Neuron (in vitro differentiated cells): ENCODE results near the gene SYVN1.

ENCODE experiments used
- H2AFZ ChIP-seq: one replicate; pipeline ENCODE4 v1.6.1; 2013; ENCODE audit warnings: low read depth, mild to moderate bottlenecking, inconsistent platforms, low read length, moderate library complexity
- H3K27me3 ChIP-seq: one replicate; pipeline ENCODE4 v1.6.1; 2013; ENCODE audit warnings: low read length; ENCODE audit not compliant: insufficient read depth
- H3K36me3 ChIP-seq: one replicate; pipeline ENCODE4 v1.6.1; 2013; ENCODE audit warnings: low read length; ENCODE audit not compliant: insufficient read depth
- H3K4me1 ChIP-seq: one replicate; pipeline ENCODE4 v1.6.1; 2013; ENCODE audit warnings: low read length; ENCODE audit not compliant: insufficient read depth
- H3K4me3 ChIP-seq: 2 replicates; pipeline ENCODE4 v1.5.1; 2013; ENCODE audit warnings: mild to moderate bottlenecking, low read length, moderate library complexity
- H3K9me3 ChIP-seq: one replicate; pipeline ENCODE4 v1.6.1; 2013; ENCODE audit warnings: low read length

Gene SYVN1

GRCh38 chr11:65118097-65118837 lies 16.1 kb downstream of the SYVN1 start:
- peak overlapping the region; percentile 7 for H3K4me3 ChIP-seq
- peaks cover 40% of the 10 kb centered on the region for H3K4me1 ChIP-seq
- H2AFZ ChIP-seq: no peak overlapping the region
- no peaks in the 10 kb centered on the region for H3K27me3 ChIP-seq
- H3K9me3 ChIP-seq: no peaks in the 10 kb centered on the region
- H3K36me3 ChIP-seq: peaks cover 48% of the 10 kb centered on the region

DNA sequence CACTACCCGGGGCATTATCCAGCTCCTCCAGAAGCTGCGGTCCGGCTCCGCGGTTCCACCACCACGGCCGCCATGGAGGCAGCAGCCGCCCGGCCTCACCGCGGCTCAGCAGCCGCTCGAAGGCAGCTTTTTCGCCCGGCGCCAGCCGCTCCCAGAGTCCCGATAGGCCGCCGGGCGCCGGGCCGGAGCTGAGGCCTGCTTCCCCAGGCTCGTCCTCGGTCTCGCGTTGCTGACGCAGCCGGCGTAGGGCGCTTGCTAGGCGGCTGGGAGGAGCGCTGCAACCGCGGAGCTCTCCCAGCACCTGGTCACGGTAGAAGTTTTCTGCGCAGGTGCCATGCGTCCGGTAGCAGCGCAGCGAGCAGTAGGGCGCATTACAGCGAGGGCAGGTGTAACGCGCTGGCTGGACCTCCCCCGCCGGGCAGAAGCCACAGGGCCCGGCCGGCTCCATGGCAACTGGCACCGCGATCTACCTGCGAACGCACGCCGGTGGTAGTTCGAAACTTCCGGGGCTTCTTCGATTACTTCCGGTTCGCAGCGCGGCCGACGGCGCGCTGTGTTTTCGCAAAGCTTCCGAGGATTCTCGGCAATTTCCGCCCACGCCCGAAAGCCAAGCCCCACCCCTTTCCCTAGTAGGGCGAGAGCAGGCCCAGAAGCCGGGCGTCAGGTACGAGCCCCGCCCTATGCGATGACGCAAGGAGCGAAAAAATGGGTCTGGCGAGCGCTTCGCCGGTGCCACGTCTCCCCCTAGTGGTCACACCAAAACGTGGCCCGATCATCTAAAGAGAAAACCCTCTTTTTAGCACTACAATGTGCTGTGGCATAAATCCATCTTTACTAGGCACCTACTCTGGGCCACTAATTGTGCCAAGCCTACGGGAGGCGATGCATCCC lies 16.9 kb downstream of the SYVN1 start, which contains the start of gene ZNHIT2:
Gene ZNHIT2, minus strand, starts transcription at position 496 of the 891 bp plus-strand sequence. Its CDS starts 48 bp downstream, at position 448.
- Histone ChIP-seq H3K27me3 (no peaks in the 10 kb centered on the region), H3K36me3 (peaks cover 48% of the 10 kb centered on the region), H3K9me3 (no peaks in the 10 kb centered on the region), H3K4me3 (peak within 1 kb of the TSS; percentile 73), H2AFZ (no peak within 1 kb of the TSS), H3K4me1 (peaks cover 41% of the 10 kb centered on the region)

DNA sequence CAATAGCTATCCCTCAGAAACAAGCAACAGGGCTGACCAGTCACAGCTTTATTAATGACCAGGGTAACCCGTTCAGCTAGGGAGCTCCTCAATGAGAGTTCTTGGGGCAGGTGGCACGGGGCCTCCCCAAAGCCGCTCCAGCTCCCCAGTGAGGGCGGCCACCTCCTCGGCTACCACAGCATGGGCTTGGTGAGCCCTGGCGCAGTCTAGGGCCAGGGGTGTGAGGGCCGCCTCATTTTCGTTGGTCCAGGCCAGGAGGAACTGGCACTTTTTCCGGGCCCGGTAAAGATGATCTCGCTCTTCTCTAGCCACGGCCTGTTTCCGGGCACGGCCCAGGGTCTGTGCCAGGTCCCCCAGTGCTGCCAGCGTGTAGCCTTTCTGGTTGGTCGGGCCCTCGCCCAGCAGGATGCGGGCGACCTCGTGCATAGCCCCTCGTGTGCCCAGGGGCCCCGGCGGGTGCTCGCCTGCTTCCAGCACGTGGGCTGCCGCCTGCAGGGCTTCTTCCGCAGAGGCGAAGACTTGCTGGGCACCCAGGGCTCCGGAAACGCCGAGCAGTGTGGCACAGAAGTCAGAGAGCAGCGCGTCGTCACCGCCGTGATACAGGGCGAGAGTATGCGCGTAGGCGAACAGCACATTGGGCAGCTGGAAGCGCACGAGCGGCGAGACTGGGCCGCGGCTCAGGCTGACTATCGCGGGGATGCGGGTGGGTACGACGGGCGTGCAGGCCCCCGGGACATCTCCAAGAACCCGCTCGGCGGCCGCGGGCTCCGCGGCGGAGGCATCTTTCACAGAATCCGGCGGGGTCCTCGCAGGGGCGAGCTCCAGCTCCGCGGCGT lies 17.7 kb downstream of the SYVN1 start:
- no peaks in the 10 kb centered on the region for H3K27me3 ChIP-seq
- no peak overlapping the region for H2AFZ ChIP-seq
- peaks cover 48% of the 10 kb centered on the region for H3K36me3 ChIP-seq
- peak overlapping the region; percentile 73 for H3K4me3 ChIP-seq
- H3K9me3 ChIP-seq: no peaks in the 10 kb centered on the region
- peaks cover 43% of the 10 kb centered on the region for H3K4me1 ChIP-seq

DNA sequence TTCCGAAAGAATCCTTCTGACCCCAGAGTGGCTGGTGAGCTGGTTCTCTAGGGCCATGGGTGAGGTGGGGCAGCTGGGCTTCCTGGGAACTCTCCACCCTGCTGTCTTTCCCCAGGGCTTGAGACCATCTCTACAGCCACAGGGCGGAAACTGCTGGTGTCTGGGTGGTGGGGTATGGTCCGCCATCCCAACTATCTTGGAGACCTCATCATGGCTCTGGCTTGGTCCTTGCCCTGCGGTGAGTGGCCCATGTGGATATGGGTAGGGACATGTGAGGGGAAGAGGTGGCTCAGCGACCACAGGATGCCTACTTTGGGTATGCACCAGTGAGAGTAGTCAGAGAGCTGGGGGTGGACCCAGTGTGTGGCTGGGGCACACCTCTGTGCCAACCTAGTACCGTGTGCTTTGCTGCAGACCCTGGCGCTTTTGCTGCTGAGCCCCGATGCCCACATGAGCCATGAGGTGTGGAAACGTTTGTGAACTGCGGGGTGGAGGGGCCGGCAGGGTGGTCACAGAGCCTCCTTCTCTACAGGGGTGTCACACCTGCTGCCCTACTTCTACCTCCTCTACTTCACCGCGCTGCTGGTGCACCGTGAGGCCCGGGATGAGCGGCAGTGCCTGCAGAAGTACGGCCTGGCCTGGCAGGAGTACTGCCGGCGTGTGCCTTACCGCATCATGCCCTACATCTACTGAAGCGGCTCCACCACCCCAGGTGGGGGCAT lies 18.8 kb downstream of the SYVN1 start:
- Histone ChIP-seq H3K36me3 (peaks cover 43% of the 10 kb centered on the region), H2AFZ (no peak overlapping the region), H3K9me3 (no peaks in the 10 kb centered on the region), H3K27me3 (no peaks in the 10 kb centered on the region), H3K4me3 (no peak overlapping the region), H3K4me1 (peaks cover 45% of the 10 kb centered on the region)

DNA sequence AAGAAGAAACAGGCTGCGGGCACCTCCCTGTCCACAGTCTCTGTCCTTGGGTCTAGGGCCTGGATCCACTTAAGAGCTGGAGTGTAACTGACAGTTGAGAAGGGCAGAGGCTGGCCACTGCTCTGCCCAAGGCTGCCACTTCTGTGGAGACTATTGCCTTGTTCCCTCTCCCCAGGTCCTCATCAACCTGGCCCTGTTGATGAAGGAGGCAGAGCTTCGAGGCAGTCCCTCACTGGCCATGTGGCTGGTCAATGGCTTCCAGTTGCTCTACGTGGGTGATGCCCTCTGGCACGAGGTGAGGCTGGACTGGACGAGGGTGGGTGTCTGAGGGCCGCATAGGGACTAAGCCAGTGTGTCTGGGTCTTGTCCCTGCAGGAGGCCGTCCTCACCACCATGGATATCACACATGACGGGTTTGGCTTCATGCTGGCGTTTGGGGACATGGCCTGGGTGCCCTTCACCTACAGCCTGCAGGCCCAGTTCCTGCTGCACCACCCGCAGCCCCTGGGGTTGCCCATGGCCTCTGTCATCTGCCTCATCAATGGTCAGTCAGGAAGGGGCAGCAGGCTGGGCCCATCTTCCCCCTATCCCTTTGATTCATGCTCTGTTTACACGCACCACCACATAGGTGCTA lies 19.7 kb downstream of the SYVN1 start:
- Histone ChIP-seq H3K36me3 (peaks cover 35% of the 10 kb centered on the region), H3K27me3 (no peaks in the 10 kb centered on the region), H2AFZ (no peak overlapping the region), H3K9me3 (no peaks in the 10 kb centered on the region), H3K4me3 (no peak overlapping the region), H3K4me1 (peaks cover 47% of the 10 kb centered on the region)

GRCh38 chr11:65113839-65114238 lies 20.5 kb downstream of the SYVN1 start:
- Histone ChIP-seq H3K9me3 (no peaks in the 10 kb centered on the region), H2AFZ (no peak overlapping the region), H3K27me3 (no peaks in the 10 kb centered on the region), H3K4me1 (peaks cover 47% of the 10 kb centered on the region), H3K4me3 (no peak overlapping the region), H3K36me3 (peaks cover 33% of the 10 kb centered on the region)

- Histone ChIP-seq H3K27me3 (no peaks in the 10 kb centered on the region), H3K4me3 (peak overlapping the region; percentile 95), H2AFZ (no peak overlapping the region), H3K9me3 (no peaks in the 10 kb centered on the region), H3K36me3 (peaks cover 32% of the 10 kb centered on the region), H3K4me1 (peaks cover 47% of the 10 kb centered on the region)
Observed at GRCh38 chr11:65113361-65113756, 21.0 kb downstream of the SYVN1 start.

DNA sequence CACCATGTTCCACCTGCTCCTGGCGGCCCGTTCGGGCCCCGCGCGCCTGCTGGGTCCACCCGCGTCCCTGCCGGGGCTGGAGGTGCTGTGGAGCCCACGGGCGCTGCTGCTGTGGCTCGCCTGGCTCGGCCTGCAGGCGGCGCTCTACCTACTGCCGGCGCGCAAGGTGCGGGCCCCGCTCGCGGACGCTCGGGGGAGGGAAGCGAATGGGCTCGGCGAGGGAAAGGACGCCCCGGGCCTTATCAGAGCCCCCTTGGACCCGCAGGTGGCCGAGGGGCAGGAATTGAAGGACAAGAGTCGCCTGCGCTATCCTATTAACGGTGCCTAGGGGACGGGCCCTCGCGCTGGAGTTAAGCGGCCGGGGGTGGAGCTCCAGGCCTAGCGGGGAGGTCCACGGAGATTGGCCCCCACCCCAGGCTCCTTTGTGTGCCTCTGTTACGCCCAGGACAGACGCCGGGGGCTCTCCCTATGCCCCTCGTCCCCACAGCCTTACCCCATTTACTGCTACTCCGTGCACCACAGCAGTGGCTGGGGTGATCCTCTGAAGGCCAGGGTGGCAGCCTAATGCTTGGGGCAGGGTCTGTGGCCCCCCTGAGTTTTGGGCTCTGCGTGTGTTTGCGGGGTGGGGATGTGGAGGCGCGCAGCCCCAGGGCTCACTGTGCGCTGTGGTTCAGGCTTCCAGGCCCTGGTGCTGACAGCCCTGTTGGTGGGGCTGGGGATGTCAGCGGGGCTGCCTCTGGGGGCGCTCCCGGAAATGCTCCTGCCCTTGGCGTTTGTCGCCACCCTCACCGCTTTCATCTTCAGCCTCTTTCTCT lies 21.6 kb downstream of the SYVN1 start:
- no peaks in the 10 kb centered on the region for H3K9me3 ChIP-seq
- H3K27me3 ChIP-seq: no peaks in the 10 kb centered on the region
- H2AFZ ChIP-seq: no peak overlapping the region
- peak overlapping the region; percentile 95 for H3K4me3 ChIP-seq
- H3K36me3 ChIP-seq: peaks cover 31% of the 10 kb centered on the region
- H3K4me1 ChIP-seq: peaks cover 47% of the 10 kb centered on the region

DNA sequence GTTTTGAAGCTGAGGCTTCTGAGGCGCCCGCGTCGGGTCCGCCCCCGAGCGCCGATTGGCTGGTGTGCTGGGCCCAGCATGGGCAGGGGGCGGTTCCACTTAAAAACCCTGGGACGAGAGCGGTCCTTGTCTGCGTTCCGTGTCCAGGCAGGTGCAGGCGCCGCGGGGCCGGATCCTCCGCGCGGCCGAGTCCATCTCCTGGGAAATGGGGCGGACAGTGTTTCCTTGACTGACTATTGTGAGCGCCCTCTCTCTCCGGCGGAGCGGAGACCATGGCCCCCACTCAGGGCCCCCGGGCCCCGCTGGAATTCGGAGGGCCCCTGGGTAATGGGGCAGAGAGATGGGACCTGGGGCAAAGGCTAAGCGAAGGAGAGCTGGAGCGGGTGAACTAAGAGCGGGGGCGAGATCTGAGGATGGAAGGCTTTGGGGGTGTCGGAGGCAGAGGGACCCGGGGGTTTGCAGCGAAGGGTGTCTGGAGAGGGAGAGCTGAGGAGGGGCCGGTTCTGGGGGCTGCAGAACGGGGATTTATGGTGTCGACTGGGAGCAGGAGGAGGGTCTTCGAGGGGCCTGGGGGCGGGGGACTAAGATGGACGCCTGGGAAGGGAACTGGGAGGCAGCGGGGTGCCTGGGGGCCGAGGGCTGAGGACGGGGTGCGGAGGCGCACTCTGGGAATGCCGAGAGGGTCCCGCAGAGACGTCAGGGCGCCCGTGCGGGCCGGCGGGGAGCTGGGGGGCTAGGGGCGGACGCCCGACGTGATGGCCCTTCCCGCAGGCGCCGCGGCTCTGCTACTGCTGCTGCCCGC lies 22.4 kb downstream of the SYVN1 start, which contains the start of gene TM7SF2:
Gene TM7SF2, plus strand, starts transcription at position 129 of the 802 bp plus-strand sequence. Its CDS starts 144 bp downstream, at position 273.
- H3K4me1 ChIP-seq: peaks cover 45% of the 10 kb centered on the region
- H3K27me3 ChIP-seq: no peaks in the 10 kb centered on the region
- peaks cover 31% of the 10 kb centered on the region for H3K36me3 ChIP-seq
- H3K9me3 ChIP-seq: no peaks in the 10 kb centered on the region
- H3K4me3 ChIP-seq: peak within 1 kb of the TSS; percentile 95
- H2AFZ ChIP-seq: no peak within 1 kb of the TSS

- no peaks in the 10 kb centered on the region for H3K27me3 ChIP-seq
- H3K4me1 ChIP-seq: peaks cover 38% of the 10 kb centered on the region
- H3K36me3 ChIP-seq: peaks cover 28% of the 10 kb centered on the region
- H2AFZ ChIP-seq: no peak overlapping the region
- H3K4me3 ChIP-seq: peak overlapping the region; percentile 95
- no peaks in the 10 kb centered on the region for H3K9me3 ChIP-seq
Observed at GRCh38 chr11:65111159-65111743, 23.1 kb downstream of the SYVN1 start.
